ENCODE measurements around the gene MED13L. TPM values are rescaled to one million over a fixed set of nuclear protein-coding genes. Genes with fewer than 3 reads are reported as not detected.
A peak's percentile ranks its signal among the peaks of the same experiment; 100 is the strongest.

Gene MED13L
- total and polyA plus RNA-seq, 12 donors, result 8.8 to 106 (median 73.8) TPM

DNA sequence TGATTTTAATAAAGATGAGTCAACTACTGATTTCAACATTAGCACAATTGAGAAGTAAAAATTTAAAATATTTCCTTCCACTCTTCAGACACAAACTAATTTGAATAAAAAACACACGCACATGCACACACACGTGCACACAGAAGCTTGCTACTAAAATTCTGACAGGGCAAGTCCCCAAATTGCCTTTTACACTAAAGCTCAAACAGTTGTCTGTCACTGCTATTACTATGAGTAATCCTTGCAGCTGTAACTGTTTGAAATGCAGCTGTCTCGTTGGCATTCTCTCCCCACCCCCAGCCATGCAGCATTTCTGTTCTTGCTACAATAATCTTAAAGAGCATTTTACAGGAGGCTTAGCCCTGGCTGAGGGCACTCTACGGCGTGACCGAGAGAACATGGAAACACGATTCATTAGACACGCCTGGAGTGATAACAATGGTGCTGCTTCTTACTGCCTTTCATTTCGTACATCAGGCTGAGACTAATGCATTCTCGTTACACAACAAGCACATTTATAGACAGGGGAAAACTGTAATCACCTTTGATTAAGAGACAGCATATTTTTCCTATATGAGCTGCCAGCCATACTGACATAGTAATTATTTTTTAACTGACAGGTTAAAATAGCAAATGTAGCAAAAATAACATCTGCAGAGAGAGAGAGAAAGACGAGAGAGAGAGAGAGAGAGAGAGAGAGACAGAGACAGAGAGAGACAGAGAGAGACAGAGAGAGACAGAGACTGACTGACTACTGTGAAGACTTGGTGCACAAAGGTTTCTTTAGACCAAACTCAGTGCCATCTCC lies 153.8 kb downstream of the MED13L start:
- Histone ChIP-seq H3K4me3 (peak overlapping the region in 1 of 4 donors; percentile 35), H3K9me3 (replicated peaks in 1 of 3) (no peaks in the 10 kb centered on the region), H3K4me1 (replicated peaks in 1 of 2) (peaks cover 71 to 83% of the 10 kb centered on the region in 2 donors), H3K27ac (peak overlapping the region; percentile 6 to 57 (median 15)), H3K27me3 (no peaks in the 10 kb centered on the region), H3K36me3 (replicated peaks in 1 of 2) (no peaks in the 10 kb centered on the region)
- WGBS, 4 donors, result 14 to 28% (median 17%) methylated on average over 11 of the region's 11 CpGs
- intact Hi-C loops (cut with DNase I), result no loop called here
- peak in 5 of 7 donors; percentile 23 to 61 (median 33) for DNase-seq
- TF ChIP-seq, protein P1, sequence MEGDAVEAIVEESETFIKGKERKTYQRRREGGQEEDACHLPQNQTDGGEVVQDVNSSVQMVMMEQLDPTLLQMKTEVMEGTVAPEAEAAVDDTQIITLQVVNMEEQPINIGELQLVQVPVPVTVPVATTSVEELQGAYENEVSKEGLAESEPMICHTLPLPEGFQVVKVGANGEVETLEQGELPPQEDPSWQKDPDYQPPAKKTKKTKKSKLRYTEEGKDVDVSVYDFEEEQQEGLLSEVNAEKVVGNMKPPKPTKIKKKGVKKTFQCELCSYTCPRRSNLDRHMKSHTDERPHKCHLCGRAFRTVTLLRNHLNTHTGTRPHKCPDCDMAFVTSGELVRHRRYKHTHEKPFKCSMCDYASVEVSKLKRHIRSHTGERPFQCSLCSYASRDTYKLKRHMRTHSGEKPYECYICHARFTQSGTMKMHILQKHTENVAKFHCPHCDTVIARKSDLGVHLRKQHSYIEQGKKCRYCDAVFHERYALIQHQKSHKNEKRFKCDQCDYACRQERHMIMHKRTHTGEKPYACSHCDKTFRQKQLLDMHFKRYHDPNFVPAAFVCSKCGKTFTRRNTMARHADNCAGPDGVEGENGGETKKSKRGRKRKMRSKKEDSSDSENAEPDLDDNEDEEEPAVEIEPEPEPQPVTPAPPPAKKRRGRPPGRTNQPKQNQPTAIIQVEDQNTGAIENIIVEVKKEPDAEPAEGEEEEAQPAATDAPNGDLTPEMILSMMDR (IDR thresholded peaks at IDR 0.05), result no peak
- no peak for TF ChIP-seq POLR2A (IDR thresholded peaks at IDR 0.05)

DNA sequence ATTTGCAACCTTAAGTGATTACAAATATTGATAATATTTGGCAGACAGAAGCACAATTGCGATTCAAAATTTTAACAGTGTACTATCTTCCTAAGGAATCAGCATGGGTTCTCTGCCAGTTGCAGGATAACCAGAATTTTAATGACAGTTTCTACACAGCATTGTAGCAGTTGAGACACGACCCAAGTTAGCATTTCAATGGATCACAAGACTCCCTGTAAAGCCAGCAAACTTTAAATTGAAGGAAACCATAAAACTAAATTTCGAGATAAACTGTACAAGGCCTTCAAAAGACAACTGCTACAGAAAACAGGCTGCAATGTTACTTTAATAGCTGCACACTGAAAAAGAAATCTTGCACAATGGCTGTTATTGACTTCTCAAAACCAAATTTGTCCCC lies 154.9 kb downstream of the MED13L start:
- DNase-seq, result no peak
- intact Hi-C loops (cut with DNase I), result no loop called here
- WGBS, 4 donors, result 31 to 36% (median 33%) methylated on average over 3 of the region's 3 CpGs
- Histone ChIP-seq H3K9me3 (replicated peaks in 1 of 3) (no peaks in the 10 kb centered on the region), H3K27me3 (no peaks in the 10 kb centered on the region), H3K36me3 (replicated peaks in 1 of 2) (no peaks in the 10 kb centered on the region), H3K4me1 (replicated peaks in 1 of 2) (peaks cover 63 to 73% of the 10 kb centered on the region in 2 donors), H3K27ac (peak overlapping the region in 2 of 5 donors; percentile 6 to 42), H3K4me3 (no peak overlapping the region)
- TF ChIP-seq, protein P1 (IDR thresholded peaks at IDR 0.05), result no peak
- no peak for TF ChIP-seq POLR2A (IDR thresholded peaks at IDR 0.05)

DNA sequence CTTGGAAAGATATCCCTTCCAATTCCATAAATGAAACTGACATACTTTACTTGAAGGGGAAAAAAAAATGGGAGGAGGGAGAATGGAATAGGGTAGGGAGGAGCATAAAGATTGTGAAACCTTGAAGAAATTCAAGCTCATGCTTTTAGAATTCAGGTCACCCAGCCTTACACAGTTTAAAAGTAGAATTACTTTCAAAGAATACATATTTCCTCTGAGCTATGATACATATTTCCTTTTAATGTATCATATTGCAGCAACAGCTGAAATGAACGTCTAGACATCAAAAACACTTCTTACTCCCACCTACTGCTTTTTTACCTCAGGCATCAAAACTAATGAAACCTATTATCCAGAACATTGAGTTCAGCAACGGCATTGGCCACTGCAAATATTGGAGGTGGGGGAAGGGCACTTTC lies 156.0 kb downstream of the MED13L start:
- TF ChIP-seq, protein P1 (IDR thresholded peaks at IDR 0.05), result no peak
- TF ChIP-seq POLR2A (IDR thresholded peaks at IDR 0.05), result no peak
- Histone ChIP-seq H3K36me3 (replicated peaks in 1 of 2) (no peaks in the 10 kb centered on the region), H3K9me3 (replicated peaks in 1 of 3) (no peaks in the 10 kb centered on the region), H3K27me3 (no peaks in the 10 kb centered on the region), H3K27ac (peak overlapping the region in 3 of 5 donors; percentile 26 to 42 (median 38)), H3K4me3 (peak overlapping the region in 2 of 4 donors; percentile 6 to 23), H3K4me1 (replicated peaks in 1 of 2) (peaks cover 59 to 66% of the 10 kb centered on the region in 2 donors)
- DNase-seq, result no peak
- intact Hi-C loops (cut with DNase I), result no loop called here
- 8 to 16% (median 12%) methylated on average over 2 of the region's 2 CpGs for WGBS, 4 donors

DNA sequence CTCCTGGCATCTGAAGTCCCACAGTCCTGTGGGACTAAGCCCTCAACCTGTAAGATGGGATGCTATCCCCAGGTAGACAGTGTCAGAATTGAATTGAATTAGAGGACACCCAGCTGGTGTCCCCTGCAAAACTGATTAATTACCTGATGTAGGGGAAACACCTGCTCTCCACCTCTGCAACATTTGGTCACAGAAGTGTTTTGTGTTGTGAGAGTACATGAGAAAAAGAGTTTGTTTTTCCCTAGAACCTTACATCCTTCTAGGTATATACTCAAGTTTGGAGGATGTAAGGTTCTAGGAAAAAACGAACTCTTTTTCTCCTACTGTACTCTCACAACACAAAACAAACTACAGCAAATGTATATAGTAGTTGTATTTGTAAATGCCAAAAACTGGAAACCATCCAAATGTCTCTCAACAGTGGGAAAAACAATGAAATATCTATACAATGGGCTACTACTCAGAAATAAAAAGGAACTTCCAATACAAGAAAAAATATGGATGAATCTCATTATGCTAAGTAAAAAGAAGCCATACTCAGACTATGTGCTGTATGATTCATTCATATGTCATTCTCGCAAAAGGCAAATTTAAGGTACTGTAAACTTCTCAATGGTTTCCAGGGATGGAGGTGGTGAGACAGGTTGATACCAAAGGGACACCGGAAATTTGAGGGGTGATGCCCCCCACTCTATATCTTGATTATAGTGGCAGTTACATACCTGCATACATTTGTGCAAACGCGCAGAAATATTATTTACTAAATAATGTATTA lies 160.7 kb downstream of the MED13L start:
- no peaks in the 10 kb centered on the region for H3K36me3 ChIP-seq (replicated peaks in 1 of 2)
- WGBS, 4 donors, result 94 to 98% (median 95%) methylated on average over 5 of the region's 5 CpGs
- H3K4me1 ChIP-seq (replicated peaks in 1 of 2), result peaks cover 32 to 48% of the 10 kb centered on the region in 2 donors
- no peaks in the 10 kb centered on the region for H3K9me3 ChIP-seq (replicated peaks in 1 of 3)
- DNase-seq, result no peak
- H3K4me3 ChIP-seq, result no peak overlapping the region
- no peaks in the 10 kb centered on the region for H3K27me3 ChIP-seq
- no peak overlapping the region for H3K27ac ChIP-seq
- no peak for TF ChIP-seq POLR2A (IDR thresholded peaks at IDR 0.05)
- TF ChIP-seq, protein P1 (IDR thresholded peaks at IDR 0.05), result no peak
- intact Hi-C loops (cut with DNase I), result no loop called here
